SK-N-SH treated with all-trans-retinoic acid at 6 μM for 48 hours (cell line): ENCODE data around the gene OR1L8.

Experiments
- ATAC-seq: fragments of 200-7000 bp; cut with Tn5 transposase; 3 replicates; pipeline ENCODE4 v1.9.1; 2020; ENCODE audit warnings: mild to moderate bottlenecking, moderate library complexity
- ARNTL ChIP-seq: fragments of 450-650 bp; formaldehyde crosslinking; IDR thresholded peaks from 2 replicates; pipeline ENCODE4 v1.5.0; 2020; ENCODE audit warnings: low read depth, mild to moderate bottlenecking, moderate library complexity, borderline replicate concordance
- BACH2 ChIP-seq: fragments of 250-450 bp; sonication (Bioruptor Pico); IDR thresholded peaks from 2 replicates; pipeline ENCODE4 v1.9.0; 2021; ENCODE audit warnings: mild to moderate bottlenecking, borderline replicate concordance
- CSDC2 ChIP-seq: fragments of 250-450 bp; sonication (Bioruptor Pico); IDR thresholded peaks from 2 replicates; pipeline ENCODE4 v1.5.0; 2020; ENCODE audit warnings: mild to moderate bottlenecking, moderate library complexity
- GLIS3 ChIP-seq: fragments of 250-450 bp; sonication (Bioruptor Pico); IDR thresholded peaks from 2 replicates; pipeline ENCODE4 v1.5.0; 2020; ENCODE audit warnings: mild to moderate bottlenecking, moderate library complexity
- ISL1 ChIP-seq: fragments of 250-450 bp; sonication (Bioruptor Pico); IDR thresholded peaks from 2 replicates; pipeline ENCODE4 v2.1.2; 2022; ENCODE audit warnings: mild to moderate bottlenecking, moderate library complexity
- OSR1 ChIP-seq: fragments of 250-450 bp; sonication (Bioruptor Pico); IDR thresholded peaks from 2 replicates; pipeline ENCODE4 v1.8.0; 2022; ENCODE audit warnings: moderate library complexity, mild to moderate bottlenecking, inconsistent platforms
- PPARA ChIP-seq: fragments of 250-450 bp; sonication (Bioruptor Pico); IDR thresholded peaks from 2 replicates; pipeline ENCODE4 v1.5.0; 2020; ENCODE audit warnings: mild to moderate bottlenecking, borderline replicate concordance
- SNAI2 ChIP-seq: fragments of 250-450 bp; sonication (Bioruptor Pico); IDR thresholded peaks from 2 replicates; pipeline ENCODE4 v1.5.0; 2020; ENCODE audit warnings: mild to moderate bottlenecking, moderate library complexity
- TCF4 ChIP-seq: fragments of 250-450 bp; sonication (Bioruptor Pico); IDR thresholded peaks from 2 replicates; pipeline ENCODE4 v1.8.0; 2021; ENCODE audit warnings: mild to moderate bottlenecking, moderate library complexity, borderline replicate concordance
- TOX ChIP-seq: fragments of 250-450 bp; sonication (Bioruptor Pico); IDR thresholded peaks from 2 replicates; pipeline ENCODE4 v1.8.0; 2021; ENCODE audit warnings: mild to moderate bottlenecking, moderate library complexity, borderline replicate concordance
- ZC3H10 ChIP-seq: fragments of 250-450 bp; sonication (Bioruptor Pico); IDR thresholded peaks from 2 replicates; pipeline ENCODE4 v1.5.1; 2021; ENCODE audit warnings: mild to moderate bottlenecking, moderate library complexity
- ZFP3 ChIP-seq: fragments of 250-450 bp; sonication (Bioruptor Pico); IDR thresholded peaks from 2 replicates; pipeline ENCODE4 v1.5.0; 2020; ENCODE audit warnings: mild to moderate bottlenecking, moderate library complexity
- ZFP30 ChIP-seq: fragments of 450-650 bp; formaldehyde crosslinking; IDR thresholded peaks from 2 replicates; pipeline ENCODE4 v1.5.0; 2022; ENCODE audit warnings: mild to moderate bottlenecking, moderate library complexity
- ZNF565 ChIP-seq: fragments of 450-650 bp; formaldehyde crosslinking; conservative IDR thresholded peaks from 2 replicates; pipeline ENCODE4 v1.5.0; 2020; ENCODE audit warnings: low read depth, mild to moderate bottlenecking, moderate library complexity
- ZNF70 ChIP-seq: fragments of 450-650 bp; formaldehyde crosslinking; IDR thresholded peaks from 2 replicates; pipeline ENCODE4 v1.5.0; 2020; ENCODE audit warnings: mild to moderate bottlenecking, moderate library complexity
- ZNF8 ChIP-seq: fragments of 450-650 bp; formaldehyde crosslinking; IDR thresholded peaks from 2 replicates; pipeline ENCODE4 v1.5.0; 2020; ENCODE audit warnings: mild to moderate bottlenecking, moderate library complexity
- TF ChIP-seq, protein P1 (sequence below): fragments of 250-450 bp; sonication (Bioruptor Pico); IDR thresholded peaks from 2 replicates; pipeline ENCODE4 v1.8.0; 2020; ENCODE audit warnings: mild to moderate bottlenecking, moderate library complexity, borderline replicate concordance
- TF ChIP-seq, protein P2 (sequence below): fragments of 250-450 bp; sonication (Bioruptor Pico); IDR thresholded peaks from 2 replicates; pipeline ENCODE4 v1.5.1; 2021; ENCODE audit warnings: mild to moderate bottlenecking, moderate library complexity
- TF ChIP-seq, protein P3 (sequence below): fragments of 250-450 bp; sonication (Bioruptor Pico); IDR thresholded peaks from 2 replicates; pipeline ENCODE4 v1.8.0; 2021; ENCODE audit warnings: low read depth, mild to moderate bottlenecking, moderate library complexity, borderline replicate concordance
- TF ChIP-seq, protein P4 (sequence below): fragments of 250-450 bp; sonication (Bioruptor Pico); IDR thresholded peaks from 2 replicates; pipeline ENCODE4 v1.5.0; 2020; ENCODE audit warnings: mild to moderate bottlenecking, moderate library complexity

The OR1L8 gene

DNA sequence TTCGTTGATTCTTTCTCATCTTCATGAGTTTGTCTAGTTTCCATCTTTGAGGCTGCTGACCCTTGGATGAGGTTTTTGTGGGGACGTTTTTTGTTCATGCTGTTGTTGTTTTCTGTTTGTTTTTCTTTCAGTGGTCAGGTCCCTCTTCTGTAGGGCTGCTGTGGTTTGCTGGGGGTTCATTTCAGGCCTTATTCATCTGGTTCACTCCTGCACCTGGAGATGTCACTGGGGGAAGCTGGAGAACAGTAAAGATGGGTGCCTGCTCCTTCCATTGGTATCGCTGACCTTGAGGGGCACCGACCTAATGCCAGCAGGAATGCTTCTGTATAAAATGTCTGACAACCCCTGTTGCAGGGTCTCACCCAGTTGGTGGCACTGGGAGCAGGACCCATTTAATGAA lies 21.7 kb downstream of the OR1L8 start:
- TF ChIP-seq ZNF70 (CRISPR knock-in tag) (no peak), GLIS3 (CRISPR knock-in tag) (no peak)
- TF ChIP-seq, all 23 proteins: peak for 0
- no peak for ATAC-seq

DNA sequence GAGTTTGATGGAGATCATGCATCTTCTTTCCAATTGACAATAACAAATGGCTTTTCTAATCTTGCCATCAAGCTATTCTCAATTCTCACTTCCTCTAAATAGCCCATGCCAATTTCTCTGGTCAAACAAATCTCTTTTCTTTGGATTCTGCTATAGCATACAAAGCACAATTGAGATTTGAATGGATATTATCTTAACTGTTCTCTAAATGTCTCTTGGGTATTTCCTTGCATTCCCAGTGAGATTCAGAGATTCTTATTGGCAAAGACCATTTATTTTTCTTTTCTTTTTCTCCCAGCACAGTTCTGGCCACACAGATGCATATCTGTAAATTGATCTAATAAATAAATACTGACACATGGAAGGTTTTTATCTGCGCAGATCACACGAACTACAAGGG lies 30.4 kb downstream of the OR1L8 start, which contains the start of gene OR1N2:
Gene OR1N2 (plus strand): TSS at position 301 of the 400 bp plus-strand sequence. CDS start 100 bp downstream, outside the sequence.
- ATAC-seq: no peak
- TF ChIP-seq ZFP3 (CRISPR knock-in tag) (no peak), PPARA (no peak)
- TF ChIP-seq, protein P1, sequence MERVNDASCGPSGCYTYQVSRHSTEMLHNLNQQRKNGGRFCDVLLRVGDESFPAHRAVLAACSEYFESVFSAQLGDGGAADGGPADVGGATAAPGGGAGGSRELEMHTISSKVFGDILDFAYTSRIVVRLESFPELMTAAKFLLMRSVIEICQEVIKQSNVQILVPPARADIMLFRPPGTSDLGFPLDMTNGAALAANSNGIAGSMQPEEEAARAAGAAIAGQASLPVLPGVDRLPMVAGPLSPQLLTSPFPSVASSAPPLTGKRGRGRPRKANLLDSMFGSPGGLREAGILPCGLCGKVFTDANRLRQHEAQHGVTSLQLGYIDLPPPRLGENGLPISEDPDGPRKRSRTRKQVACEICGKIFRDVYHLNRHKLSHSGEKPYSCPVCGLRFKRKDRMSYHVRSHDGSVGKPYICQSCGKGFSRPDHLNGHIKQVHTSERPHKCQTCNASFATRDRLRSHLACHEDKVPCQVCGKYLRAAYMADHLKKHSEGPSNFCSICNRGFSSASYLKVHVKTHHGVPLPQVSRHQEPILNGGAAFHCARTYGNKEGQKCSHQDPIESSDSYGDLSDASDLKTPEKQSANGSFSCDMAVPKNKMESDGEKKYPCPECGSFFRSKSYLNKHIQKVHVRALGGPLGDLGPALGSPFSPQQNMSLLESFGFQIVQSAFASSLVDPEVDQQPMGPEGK (CRISPR knock-in tag): no peak
- TF ChIP-seq, protein P2, sequence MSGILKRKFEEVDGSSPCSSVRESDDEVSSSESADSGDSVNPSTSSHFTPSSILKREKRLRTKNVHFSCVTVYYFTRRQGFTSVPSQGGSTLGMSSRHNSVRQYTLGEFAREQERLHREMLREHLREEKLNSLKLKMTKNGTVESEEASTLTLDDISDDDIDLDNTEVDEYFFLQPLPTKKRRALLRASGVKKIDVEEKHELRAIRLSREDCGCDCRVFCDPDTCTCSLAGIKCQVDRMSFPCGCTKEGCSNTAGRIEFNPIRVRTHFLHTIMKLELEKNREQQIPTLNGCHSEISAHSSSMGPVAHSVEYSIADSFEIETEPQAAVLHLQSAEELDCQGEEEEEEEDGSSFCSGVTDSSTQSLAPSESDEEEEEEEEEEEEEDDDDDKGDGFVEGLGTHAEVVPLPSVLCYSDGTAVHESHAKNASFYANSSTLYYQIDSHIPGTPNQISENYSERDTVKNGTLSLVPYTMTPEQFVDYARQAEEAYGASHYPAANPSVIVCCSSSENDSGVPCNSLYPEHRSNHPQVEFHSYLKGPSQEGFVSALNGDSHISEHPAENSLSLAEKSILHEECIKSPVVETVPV (CRISPR knock-in tag): no peak
- TF ChIP-seq, all 23 proteins: peak for 0

DNA sequence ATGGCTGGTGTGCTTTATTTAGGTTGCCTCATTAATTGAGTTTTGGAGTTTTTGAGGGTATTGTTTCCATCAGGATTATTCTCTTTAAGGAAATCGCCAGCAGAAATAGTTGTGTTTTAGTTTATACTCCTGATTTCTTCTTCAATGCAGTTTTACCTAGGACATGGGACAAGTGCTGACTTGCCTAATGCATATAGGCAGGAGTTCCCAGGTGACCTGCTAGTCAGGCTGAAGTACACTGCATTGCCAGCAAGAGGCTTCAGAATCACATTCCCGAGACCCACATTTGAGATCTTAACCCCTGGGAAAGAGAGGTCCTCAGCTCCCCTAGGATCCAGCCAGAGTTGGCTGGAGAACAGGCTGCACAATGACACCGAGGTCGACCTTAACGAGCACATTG lies 31.8 kb downstream of the OR1L8 start:
- no peak for ATAC-seq
- TF ChIP-seq TOX (CRISPR knock-in tag): no peak
- TF ChIP-seq ZFP3 (CRISPR knock-in tag): no peak
- no peak for TF ChIP-seq GLIS3 (CRISPR knock-in tag)
- TF ChIP-seq ZFP30 (CRISPR knock-in tag): no peak
- no peak for TF ChIP-seq ZNF70 (CRISPR knock-in tag)
- TF ChIP-seq, protein P3, sequence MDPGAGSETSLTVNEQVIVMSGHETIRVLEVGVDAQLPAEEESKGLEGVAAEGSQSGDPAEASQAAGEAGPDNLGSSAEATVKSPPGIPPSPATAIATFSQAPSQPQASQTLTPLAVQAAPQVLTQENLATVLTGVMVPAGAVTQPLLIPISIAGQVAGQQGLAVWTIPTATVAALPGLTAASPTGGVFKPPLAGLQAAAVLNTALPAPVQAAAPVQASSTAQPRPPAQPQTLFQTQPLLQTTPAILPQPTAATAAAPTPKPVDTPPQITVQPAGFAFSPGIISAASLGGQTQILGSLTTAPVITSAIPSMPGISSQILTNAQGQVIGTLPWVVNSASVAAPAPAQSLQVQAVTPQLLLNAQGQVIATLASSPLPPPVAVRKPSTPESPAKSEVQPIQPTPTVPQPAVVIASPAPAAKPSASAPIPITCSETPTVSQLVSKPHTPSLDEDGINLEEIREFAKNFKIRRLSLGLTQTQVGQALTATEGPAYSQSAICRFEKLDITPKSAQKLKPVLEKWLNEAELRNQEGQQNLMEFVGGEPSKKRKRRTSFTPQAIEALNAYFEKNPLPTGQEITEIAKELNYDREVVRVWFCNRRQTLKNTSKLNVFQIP: no peak
- TF ChIP-seq ZNF565 (CRISPR knock-in tag): no peak
- TF ChIP-seq, protein P1 (CRISPR knock-in tag): no peak
- no peak for TF ChIP-seq ZNF8
- TF ChIP-seq, protein P4, sequence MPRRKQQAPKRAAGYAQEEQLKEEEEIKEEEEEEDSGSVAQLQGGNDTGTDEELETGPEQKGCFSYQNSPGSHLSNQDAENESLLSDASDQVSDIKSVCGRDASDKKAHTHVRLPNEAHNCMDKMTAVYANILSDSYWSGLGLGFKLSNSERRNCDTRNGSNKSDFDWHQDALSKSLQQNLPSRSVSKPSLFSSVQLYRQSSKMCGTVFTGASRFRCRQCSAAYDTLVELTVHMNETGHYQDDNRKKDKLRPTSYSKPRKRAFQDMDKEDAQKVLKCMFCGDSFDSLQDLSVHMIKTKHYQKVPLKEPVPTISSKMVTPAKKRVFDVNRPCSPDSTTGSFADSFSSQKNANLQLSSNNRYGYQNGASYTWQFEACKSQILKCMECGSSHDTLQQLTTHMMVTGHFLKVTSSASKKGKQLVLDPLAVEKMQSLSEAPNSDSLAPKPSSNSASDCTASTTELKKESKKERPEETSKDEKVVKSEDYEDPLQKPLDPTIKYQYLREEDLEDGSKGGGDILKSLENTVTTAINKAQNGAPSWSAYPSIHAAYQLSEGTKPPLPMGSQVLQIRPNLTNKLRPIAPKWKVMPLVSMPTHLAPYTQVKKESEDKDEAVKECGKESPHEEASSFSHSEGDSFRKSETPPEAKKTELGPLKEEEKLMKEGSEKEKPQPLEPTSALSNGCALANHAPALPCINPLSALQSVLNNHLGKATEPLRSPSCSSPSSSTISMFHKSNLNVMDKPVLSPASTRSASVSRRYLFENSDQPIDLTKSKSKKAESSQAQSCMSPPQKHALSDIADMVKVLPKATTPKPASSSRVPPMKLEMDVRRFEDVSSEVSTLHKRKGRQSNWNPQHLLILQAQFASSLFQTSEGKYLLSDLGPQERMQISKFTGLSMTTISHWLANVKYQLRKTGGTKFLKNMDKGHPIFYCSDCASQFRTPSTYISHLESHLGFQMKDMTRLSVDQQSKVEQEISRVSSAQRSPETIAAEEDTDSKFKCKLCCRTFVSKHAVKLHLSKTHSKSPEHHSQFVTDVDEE: no peak
- no peak for TF ChIP-seq BACH2 (CRISPR knock-in tag)
- no peak for TF ChIP-seq SNAI2 (CRISPR knock-in tag)
- TF ChIP-seq ARNTL: no peak
- TF ChIP-seq ZC3H10: no peak
- no peak for TF ChIP-seq TCF4 (CRISPR knock-in tag)
- no peak for TF ChIP-seq PPARA
- TF ChIP-seq CSDC2 (CRISPR knock-in tag): no peak
- TF ChIP-seq ISL1 (CRISPR knock-in tag): no peak
- TF ChIP-seq OSR1 (CRISPR knock-in tag): no peak
- TF ChIP-seq, all 23 proteins: peak for 0

DNA sequence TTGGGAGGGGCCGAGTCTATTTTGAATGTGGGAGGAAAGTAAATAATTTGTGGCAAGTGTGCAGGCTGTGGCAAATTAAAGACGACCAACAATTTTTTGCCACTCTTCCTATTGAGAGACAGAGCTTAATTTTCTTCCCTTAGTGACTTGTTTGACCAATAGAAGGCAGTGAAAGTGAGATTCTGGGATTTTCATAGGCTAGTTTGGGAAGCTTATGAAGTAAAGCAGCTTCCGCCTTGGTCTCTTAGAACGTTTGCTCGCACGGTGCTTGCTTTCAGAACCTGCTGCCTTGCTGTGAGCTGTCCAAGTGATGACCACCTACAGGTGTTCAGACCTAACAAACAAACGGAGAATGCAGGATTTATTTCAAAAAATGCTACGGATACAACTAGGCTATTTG lies 37.0 kb downstream of the OR1L8 start:
- TF ChIP-seq CSDC2 (CRISPR knock-in tag): no peak
- TF ChIP-seq SNAI2 (CRISPR knock-in tag): no peak
- no peak for TF ChIP-seq ISL1 (CRISPR knock-in tag)
- no peak for TF ChIP-seq OSR1 (CRISPR knock-in tag)
- TF ChIP-seq ZC3H10: no peak
- TF ChIP-seq TOX (CRISPR knock-in tag): no peak
- peak; percentile 88 for ATAC-seq
